ACC112 (cell line): ENCODE data around the gene EFCAB11.
"Not testable (repeated sequence)": the region's sequence is repeated elsewhere in the genome, so short reads cannot be mapped to it uniquely, and the experiment has no call there.

ENCODE experiments used
- H2AFZ ChIP-seq: fragments of 200-600 bp; sonication (generic); one replicate; pipeline ENCODE4 v1.6.0; 2017; ENCODE audit warnings: antibody characterized with exemption, low read length; ENCODE audit not compliant: unreplicated experiment
- H3K27ac ChIP-seq: fragments of 200-600 bp; sonication (generic); 2 replicates; pipeline ENCODE4 v1.5.1; 2014; ENCODE audit warnings: low read depth, mild to moderate bottlenecking, antibody characterized with exemption, low read length, moderate library complexity
- H3K27me3 ChIP-seq: fragments of 200-600 bp; sonication (generic); 2 replicates; pipeline ENCODE4 v1.6.1; 2014; ENCODE audit warnings: mild to moderate bottlenecking, antibody characterized with exemption, low read length, moderate library complexity, mixed read lengths; ENCODE audit not compliant: insufficient read depth
- H3K36me3 ChIP-seq: fragments of 200-600 bp; sonication (generic); 2 replicates; pipeline ENCODE4 v1.6.1; 2016; ENCODE audit warnings: mild to moderate bottlenecking, antibody characterized with exemption, low read length, moderate library complexity, mixed read lengths; ENCODE audit not compliant: insufficient read depth
- H3K4me1 ChIP-seq: fragments of 200-600 bp; sonication (generic); one replicate; pipeline ENCODE4 v1.6.1; 2016; ENCODE audit warnings: low read length, mixed read lengths; ENCODE audit not compliant: insufficient read depth, unreplicated experiment, control insufficient read depth
- H3K4me3 ChIP-seq: fragments of 200-600 bp; sonication (generic); 2 replicates; pipeline ENCODE4 v1.5.1; 2014; ENCODE audit warnings: mild to moderate bottlenecking, low read depth, low read length
- H3K79me2 ChIP-seq: fragments of 200-600 bp; sonication (generic); one replicate; pipeline ENCODE4 v1.6.0; 2016; ENCODE audit warnings: low read length; ENCODE audit not compliant: control insufficient read depth, unreplicated experiment, insufficient read depth

The EFCAB11 gene

GRCh38 chr14:89899291-89899690, 55.2 kb downstream of the EFCAB11 start:
- no peaks in the 10 kb centered on the region for H3K79me2 ChIP-seq
- no peaks in the 10 kb centered on the region for H3K36me3 ChIP-seq
- no peak overlapping the region for H3K27ac ChIP-seq
- H3K4me3 ChIP-seq = no peak overlapping the region
- no peak overlapping the region for H2AFZ ChIP-seq
- H3K27me3 ChIP-seq = no peaks in the 10 kb centered on the region
- H3K4me1 ChIP-seq = no peaks in the 10 kb centered on the region

DNA sequence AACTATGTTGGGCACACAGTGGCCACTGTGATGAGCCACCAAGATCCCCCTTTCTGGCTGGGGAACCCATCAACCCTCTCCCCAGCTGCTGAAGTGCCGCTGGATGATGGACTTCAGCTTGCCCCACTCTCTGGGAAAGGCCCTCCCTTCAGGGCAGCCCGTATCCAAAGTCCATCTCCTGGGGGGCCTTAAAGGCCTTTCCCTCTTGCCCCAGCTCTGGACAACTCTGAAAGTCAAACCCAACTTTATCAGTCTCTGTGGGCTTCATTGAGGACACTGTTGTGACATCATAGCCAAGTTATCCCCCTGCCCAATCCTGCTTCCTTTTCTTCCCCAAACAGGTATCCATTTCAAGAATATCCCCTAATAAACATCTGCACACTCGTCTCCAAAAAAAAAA, 61.1 kb downstream of the EFCAB11 start:
- not testable (repeated sequence) for H3K4me1 ChIP-seq, H3K36me3 ChIP-seq, H3K27me3 ChIP-seq, H2AFZ ChIP-seq, H3K4me3 ChIP-seq, H3K79me2 ChIP-seq, H3K27ac ChIP-seq

DNA sequence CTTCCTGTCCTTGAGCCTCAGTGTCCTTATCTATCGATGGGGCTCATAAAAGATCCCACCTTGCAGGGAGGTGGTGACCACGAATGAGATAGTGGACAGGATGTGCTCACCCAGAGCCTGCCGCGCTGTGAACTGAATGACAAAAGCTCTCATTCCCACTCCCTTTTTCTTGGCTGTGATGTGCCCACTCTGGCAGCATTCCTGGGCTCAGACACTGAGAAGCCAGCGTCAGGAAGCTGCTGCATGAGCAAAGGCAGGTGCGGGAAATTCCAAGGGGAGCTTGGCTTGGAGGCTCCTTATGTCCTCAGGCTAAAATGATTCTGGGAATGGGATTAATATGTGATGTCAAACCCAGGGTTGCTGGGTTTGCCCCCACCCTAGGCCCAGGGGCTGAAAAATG, 61.6 kb downstream of the EFCAB11 start:
- H2AFZ ChIP-seq = no peak overlapping the region
- no peaks in the 10 kb centered on the region for H3K4me1 ChIP-seq
- H3K4me3 ChIP-seq = no peak overlapping the region
- H3K36me3 ChIP-seq = no peaks in the 10 kb centered on the region
- H3K27me3 ChIP-seq = no peaks in the 10 kb centered on the region
- H3K27ac ChIP-seq = no peak overlapping the region
- no peaks in the 10 kb centered on the region for H3K79me2 ChIP-seq

GRCh38 chr14:89891721-89892120, 62.8 kb downstream of the EFCAB11 start:
- H3K79me2 ChIP-seq, H3K27ac ChIP-seq, H3K27me3 ChIP-seq, H3K36me3 ChIP-seq, H3K4me3 ChIP-seq, H3K4me1 ChIP-seq, H2AFZ ChIP-seq: not testable (repeated sequence)

DNA sequence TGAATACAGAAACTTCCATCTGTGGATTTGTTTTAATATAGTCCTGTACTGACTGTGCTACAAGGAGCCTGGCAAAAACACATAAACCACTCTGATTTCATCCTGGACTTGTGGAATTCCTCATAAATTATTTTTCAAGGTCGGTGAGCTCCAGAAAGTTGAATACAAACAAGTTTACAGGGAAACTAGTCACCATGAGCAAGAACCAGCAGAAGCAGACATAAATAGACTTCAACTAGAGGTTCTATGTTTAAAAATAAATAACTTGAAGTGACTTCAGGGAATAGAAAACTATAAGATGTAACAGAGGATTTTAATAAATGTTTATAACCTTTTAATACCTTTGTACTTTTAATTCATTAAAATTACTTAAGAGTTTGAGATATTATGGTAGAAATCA, 63.5 kb downstream of the EFCAB11 start:
- H3K27ac ChIP-seq = no peak overlapping the region
- H3K36me3 ChIP-seq = no peaks in the 10 kb centered on the region
- H2AFZ ChIP-seq = no peak overlapping the region
- H3K4me1 ChIP-seq = no peaks in the 10 kb centered on the region
- no peaks in the 10 kb centered on the region for H3K79me2 ChIP-seq
- no peaks in the 10 kb centered on the region for H3K27me3 ChIP-seq
- H3K4me3 ChIP-seq = no peak overlapping the region

GRCh38 chr14:89890589-89890988, 63.9 kb downstream of the EFCAB11 start:
- Histone ChIP-seq H3K4me1 (no peaks in the 10 kb centered on the region), H3K27ac (no peak overlapping the region), H3K4me3 (no peak overlapping the region), H3K36me3 (no peaks in the 10 kb centered on the region), H2AFZ (no peak overlapping the region), H3K27me3 (no peaks in the 10 kb centered on the region), H3K79me2 (no peaks in the 10 kb centered on the region)

- Histone ChIP-seq H3K4me1 (no peaks in the 10 kb centered on the region), H3K27ac (no peak overlapping the region), H3K36me3 (no peaks in the 10 kb centered on the region), H2AFZ (no peak overlapping the region), H3K4me3 (no peak overlapping the region), H3K27me3 (no peaks in the 10 kb centered on the region), H3K79me2 (no peaks in the 10 kb centered on the region)
Measured at GRCh38 chr14:89889626-89890025, 64.9 kb downstream of the EFCAB11 start.

GRCh38 chr14:89884761-89885160, 69.8 kb downstream of the EFCAB11 start:
- H3K36me3 ChIP-seq = no peaks in the 10 kb centered on the region
- H3K27me3 ChIP-seq = no peaks in the 10 kb centered on the region
- H3K27ac ChIP-seq = no peak overlapping the region
- no peak overlapping the region for H3K4me3 ChIP-seq
- no peaks in the 10 kb centered on the region for H3K79me2 ChIP-seq
- H3K4me1 ChIP-seq = no peaks in the 10 kb centered on the region
- no peak overlapping the region for H2AFZ ChIP-seq

DNA sequence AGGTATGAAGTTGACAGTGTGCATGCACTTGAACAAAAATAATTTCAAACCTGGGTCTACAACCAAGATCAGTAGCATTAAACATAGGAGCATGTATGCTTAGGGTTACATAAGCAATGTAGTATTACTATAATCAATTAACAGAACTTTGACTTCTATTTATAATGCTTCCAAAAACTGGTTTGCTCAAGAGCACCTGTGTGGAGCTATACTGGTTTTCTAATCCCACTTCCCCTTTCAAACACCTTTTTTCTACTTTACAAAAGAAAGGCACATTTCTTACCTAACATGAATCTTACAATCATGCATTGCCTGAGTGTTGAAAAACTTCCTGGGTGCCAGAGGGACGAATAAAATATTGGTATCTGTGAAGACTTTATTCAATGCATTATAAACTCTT, 72.7 kb downstream of the EFCAB11 start:
- no peak overlapping the region for H3K27ac ChIP-seq
- no peaks in the 10 kb centered on the region for H3K4me1 ChIP-seq
- H3K27me3 ChIP-seq = no peaks in the 10 kb centered on the region
- no peak overlapping the region for H2AFZ ChIP-seq
- no peak overlapping the region for H3K4me3 ChIP-seq
- no peaks in the 10 kb centered on the region for H3K36me3 ChIP-seq
- no peaks in the 10 kb centered on the region for H3K79me2 ChIP-seq

DNA sequence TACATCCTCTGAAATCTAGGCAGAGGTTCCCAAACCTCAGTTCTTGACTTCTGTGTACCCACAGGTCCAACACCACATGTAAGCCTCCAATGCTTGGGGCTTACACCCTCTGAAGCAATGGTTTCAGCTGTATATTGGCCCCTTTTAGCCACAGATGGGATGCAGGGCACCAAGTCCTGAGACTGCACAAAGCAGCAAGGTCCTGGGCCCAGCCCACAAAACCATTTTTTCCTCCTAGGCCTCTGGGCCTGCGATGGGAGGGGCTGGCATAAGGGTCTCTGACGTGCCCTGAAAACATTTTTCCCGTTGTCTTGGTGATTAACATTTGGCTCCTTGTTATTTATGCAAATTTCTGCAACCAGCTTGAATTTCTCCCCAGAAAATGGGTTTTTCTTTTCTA, 80.4 kb downstream of the EFCAB11 start:
- not testable (repeated sequence) for H3K27me3 ChIP-seq, H3K79me2 ChIP-seq, H3K36me3 ChIP-seq, H2AFZ ChIP-seq, H3K4me1 ChIP-seq, H3K4me3 ChIP-seq, H3K27ac ChIP-seq

- no peaks in the 10 kb centered on the region for H3K27me3 ChIP-seq
- peaks cover 4% of the 10 kb centered on the region for H3K4me1 ChIP-seq
- H2AFZ ChIP-seq = no peak overlapping the region
- H3K36me3 ChIP-seq = no peaks in the 10 kb centered on the region
- H3K4me3 ChIP-seq = no peak overlapping the region
- no peaks in the 10 kb centered on the region for H3K79me2 ChIP-seq
- no peak overlapping the region for H3K27ac ChIP-seq
Measured at GRCh38 chr14:89870316-89870715, 84.2 kb downstream of the EFCAB11 start.

GRCh38 chr14:89869606-89870005, 84.9 kb downstream of the EFCAB11 start:
- H3K27me3 ChIP-seq = no peaks in the 10 kb centered on the region
- no peaks in the 10 kb centered on the region for H3K36me3 ChIP-seq
- H2AFZ ChIP-seq = no peak overlapping the region
- no peak overlapping the region for H3K4me3 ChIP-seq
- no peaks in the 10 kb centered on the region for H3K79me2 ChIP-seq
- H3K27ac ChIP-seq = no peak overlapping the region
- peaks cover 4% of the 10 kb centered on the region for H3K4me1 ChIP-seq
